GM18951 (cell line): ENCODE results near the gene BACH1.

ENCODE experiments used
- POLR2A ChIP-seq: IDR thresholded peaks from 4 replicates; pipeline ENCODE4 v1.6.1; 2011; ENCODE audit warnings: mild to moderate bottlenecking; ENCODE audit not compliant: insufficient read length, insufficient read depth; ENCODE audit errors: extremely low read depth
- in situ Hi-C: fragments of 300-500 bp; cut with MboI; formaldehyde crosslinking; loops from one replicate; pipeline ENCODE4 v1.12.0; 2022; ENCODE audit warnings: low sequenced_read_pairs, mixed read lengths, inconsistent platforms; ENCODE audit not compliant: unreplicated experiment

BACH1 gene

DNA sequence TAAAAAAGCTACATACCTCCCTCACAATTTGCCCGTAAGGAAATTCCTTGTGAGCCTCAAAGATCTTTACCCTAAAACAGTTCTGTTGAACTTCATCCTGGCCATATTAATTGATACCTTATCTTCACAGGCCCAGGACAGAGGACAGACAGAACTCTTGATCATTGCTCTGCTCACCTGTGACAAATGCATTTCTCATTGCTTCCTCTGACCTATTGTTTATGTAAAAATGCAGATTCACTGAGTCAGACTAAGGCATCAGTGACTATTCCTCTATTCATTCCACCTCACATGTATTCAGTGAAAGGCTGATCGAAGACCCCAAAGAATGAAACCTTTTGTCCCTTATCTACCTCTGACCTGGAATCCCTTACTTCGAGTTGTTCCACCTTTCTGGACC, 61.0 kb downstream of the BACH1 start:
- in situ Hi-C loops: no loop called here
- TF ChIP-seq POLR2A: no peak

DNA sequence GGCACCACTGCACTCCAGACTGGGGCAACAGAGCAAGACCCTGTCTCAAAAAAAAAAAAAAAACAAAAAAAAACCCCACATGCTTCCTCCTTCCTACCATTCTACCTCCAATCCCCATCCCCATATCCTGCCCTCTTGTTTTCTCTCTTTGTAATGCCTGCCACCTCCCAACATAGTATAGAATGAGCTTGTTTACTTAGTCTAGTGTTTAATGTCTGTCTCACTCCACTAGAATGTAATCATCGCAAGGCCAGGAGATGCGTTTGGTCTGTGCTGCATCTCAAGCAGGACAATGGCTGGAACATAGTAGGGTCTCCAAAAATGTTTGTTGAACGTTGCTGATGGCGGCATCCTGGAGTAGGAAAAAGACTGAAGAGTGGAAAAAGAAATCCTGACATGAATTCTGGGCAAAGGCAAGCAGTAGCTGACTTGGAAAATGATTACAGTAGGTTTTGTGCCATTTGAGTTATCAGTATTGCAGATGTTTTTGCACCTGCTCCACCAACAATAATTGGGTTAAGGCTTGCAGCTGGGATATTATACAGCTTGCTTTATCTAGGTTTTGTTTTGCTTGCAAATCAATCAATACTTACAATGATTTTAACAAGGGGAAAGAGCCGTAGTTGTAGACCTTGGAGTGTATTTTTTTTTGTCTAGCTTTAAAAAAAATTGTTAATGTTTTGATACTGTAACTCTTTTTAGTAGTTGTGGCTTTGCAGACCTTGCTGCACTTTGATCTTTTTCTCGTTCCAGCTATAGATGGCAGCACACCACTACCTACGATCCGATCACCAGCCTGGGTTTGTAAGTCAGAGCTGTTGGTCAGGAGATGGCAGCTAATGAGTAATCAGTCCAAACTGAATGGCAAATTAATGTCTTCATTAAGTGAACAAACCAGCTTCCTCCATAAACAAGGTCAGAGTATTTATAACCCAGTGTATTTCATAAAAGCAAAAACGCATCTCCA, 62.4 kb downstream of the BACH1 start:
- TF ChIP-seq POLR2A: no peak
- in situ Hi-C loops: no loop called here

DNA sequence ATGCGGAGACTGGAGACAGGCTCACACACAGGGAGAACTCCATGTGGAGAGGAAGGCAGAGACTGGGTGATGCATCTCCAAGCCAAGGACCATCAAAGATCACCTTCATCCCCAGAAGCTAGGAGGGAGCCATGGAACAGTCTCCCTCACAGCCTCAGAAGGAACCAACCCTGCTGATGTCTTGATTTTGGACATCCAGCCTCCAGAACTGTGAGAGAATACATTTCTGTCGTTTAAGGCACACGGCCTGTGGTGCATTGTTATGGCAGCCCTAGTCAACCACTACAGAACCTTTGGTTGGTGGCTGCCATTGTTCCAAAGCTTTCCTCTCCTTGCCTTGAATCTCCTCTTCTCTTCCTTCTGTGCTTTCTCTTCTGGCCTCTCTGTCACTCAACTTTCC, 64.0 kb downstream of the BACH1 start:
- no peak for TF ChIP-seq POLR2A
- in situ Hi-C loops: no loop called here

- no peak for TF ChIP-seq POLR2A
- in situ Hi-C loops: no loop called here
Measured at GRCh38 chr21:29365661-29366265, 67.0 kb downstream of the BACH1 start.

DNA sequence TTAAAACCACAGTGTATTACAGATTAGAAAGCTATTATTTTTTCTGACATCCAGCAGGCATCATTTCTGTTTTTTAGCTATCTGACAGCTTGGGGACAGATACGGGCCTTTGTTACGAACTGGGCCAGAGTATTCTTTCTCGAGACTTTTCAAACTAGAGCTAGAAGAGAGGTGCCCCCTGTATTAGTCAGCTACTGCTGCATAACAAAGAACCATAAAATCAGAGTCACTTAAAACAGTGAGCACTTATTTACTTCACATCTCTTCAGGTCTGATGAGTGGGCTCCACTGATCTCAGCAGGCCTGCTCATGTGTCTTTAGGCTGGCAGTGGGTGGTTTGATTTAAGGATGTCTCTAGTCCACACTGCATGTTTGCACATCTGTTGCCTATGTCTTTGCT, 67.8 kb downstream of the BACH1 start:
- in situ Hi-C loops: no loop called here
- TF ChIP-seq POLR2A: no peak

- TF ChIP-seq POLR2A: no peak
- in situ Hi-C loops: no loop called here
Measured at GRCh38 chr21:29367335-29367734, 68.6 kb downstream of the BACH1 start.

DNA sequence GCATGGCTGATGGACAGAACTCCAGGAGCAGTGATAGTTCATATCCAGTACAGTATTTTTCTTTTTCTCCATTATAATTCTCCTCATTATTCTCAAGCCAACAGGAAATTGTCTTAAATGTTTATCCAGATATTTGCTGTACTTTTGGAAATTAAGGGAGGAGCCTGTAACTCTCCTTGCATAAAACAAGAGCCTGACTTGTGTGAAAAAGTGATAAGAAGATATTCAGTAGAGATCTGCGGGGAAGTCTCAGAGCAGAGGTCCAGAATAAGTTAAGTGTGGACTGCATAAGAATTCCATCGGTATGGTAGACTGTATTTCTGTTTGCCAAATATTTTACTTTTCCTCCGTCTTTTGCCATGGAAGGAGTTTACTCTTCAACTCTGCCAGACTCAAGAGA, 70.2 kb downstream of the BACH1 start:
- in situ Hi-C loops: no loop called here
- no peak for TF ChIP-seq POLR2A

DNA sequence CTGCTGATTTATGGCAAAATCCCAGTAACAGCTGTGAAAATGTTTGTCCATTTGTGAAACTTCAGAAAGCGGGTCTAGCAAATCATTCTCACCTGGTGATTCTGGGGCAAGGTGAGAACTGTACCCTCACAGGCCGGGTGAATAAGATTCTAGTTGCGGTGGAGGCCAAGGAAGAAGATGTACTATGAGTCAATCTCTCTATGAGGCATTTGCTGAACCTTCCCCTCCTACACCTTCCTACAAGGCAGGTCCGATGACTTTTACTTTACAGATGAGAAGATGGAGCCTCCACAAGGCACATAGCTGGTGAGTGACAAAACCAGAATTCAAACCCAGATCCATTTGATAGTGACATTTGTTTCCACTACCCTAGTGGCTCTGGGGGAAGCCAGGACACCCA, 72.7 kb downstream of the BACH1 start:
- in situ Hi-C loops: loop anchor here (5.0 to 10.0 kb wide), 2 partner anchors 207 to 284 kb away; no protein-coding TSS in a partner anchor
- TF ChIP-seq POLR2A: no peak

DNA sequence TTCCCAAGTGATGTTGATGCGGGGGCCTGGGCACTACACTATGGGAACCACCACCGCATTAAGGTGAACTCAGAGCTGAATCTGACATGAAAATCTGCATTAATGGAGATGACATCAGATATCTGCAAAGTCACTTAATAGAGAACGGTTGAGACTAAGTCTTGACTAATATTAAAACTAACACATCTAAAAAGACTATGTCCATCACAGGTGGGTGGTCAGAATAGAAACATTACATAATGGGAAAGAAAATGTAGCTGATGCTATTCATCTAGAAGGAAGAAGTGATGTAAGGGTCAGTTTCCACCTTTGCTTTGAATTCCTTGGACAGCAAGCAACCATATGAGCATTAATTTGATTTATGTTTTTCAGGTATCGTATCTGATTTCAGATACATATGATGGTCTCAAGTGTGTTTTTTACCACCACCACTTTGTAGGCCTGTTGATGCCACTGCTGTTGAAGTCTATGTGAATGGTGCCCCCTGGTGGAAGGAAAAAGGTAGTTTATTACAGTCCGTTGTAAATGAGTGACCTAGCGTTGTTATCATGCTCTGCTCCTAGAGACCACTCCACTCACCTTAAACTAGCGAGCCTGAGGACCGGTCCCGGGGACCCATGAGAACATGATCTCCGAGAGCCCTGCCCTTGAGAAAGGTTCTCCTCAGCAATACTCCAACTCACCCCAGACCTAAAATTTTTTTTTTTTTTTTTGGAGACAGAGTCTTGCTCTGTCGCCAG, 73.5 kb downstream of the BACH1 start:
- TF ChIP-seq POLR2A: no peak
- in situ Hi-C loops: loop anchor here (5.0 to 10.0 kb wide), 2 partner anchors 207 to 285 kb away; no protein-coding TSS in a partner anchor

GRCh38 chr21:29374481-29374880, 75.8 kb downstream of the BACH1 start:
- TF ChIP-seq POLR2A: no peak
- in situ Hi-C loops: loop anchor here (5.0 to 10.0 kb wide), 2 partner anchors 210 to 287 kb away; no protein-coding TSS in a partner anchor

DNA sequence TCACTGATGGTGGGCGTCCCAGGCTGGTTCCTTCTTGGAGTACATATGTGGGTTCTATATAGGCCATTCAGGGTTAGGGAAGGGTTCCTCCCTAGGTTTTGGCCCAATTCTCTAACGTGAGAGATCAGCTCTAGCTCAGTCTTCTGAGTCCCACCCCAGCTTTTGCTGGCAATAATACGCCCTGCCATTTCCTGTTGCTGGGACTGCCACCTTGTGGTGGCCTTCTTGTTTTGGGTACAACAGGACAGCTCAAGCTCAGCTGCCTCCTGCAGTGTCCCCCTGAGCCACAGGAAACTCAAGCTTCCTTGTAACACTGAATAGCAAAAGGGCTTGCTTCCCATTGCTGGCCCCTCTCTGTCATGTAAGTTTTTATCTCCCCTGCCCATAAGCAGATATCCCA, 77.8 kb downstream of the BACH1 start:
- no peak for TF ChIP-seq POLR2A
- in situ Hi-C loops: loop anchor here (10.0 kb wide), 1 partner anchor 212 kb away; no protein-coding TSS in a partner anchor

- in situ Hi-C loops: loop anchor here (10.0 kb wide), 1 partner anchor 212 kb away; no protein-coding TSS in a partner anchor
Measured at GRCh38 chr21:29377266-29377665, 78.5 kb downstream of the BACH1 start.

DNA sequence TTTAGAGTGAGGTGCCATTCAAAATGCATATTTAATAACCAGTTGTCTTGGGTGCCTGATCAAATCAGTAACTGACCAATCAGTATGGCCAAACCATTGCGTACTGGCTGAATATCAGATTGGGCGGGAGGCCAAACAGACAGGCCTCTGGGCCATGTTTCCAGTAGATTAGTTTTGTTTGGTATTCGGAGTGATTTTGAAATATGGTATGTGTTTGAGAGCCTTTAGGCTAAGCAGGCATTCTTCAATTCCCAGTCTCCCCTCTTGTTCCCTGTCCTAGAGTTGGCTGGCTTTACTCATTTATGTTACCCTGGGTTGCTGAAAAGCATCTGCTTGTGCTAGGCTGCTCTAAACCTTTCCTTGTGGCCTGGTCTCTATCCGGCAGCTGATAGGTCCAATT, 80.1 kb downstream of the BACH1 start:
- in situ Hi-C loops: loop anchor here (10.0 kb wide), 1 partner anchor 214 kb away; no protein-coding TSS in a partner anchor
- TF ChIP-seq POLR2A: no peak

More at GRCh38 chr21:29377266-29377665, 78.5 kb downstream of the BACH1 start:
- TF ChIP-seq POLR2A: no peak
